Activated CD8-positive, alpha-beta memory T cell treated with anti-CD3 and anti-CD28 coated beads for 36 hours (primary cell): ENCODE results near the gene SLC35E3. TPM values are rescaled to one million over a fixed set of nuclear protein-coding genes. Genes with fewer than 3 reads are reported as not detected.

ENCODE experiments used
- CTCF ChIA-PET: fragments of 350-600 bp; sonication (Branson Sonifier 250); formaldehyde crosslinking; loops from one replicate; lab custom pipeline; 2021; ENCODE audit warnings: antibody characterized with exemption; lab: Charles Lee
- POLR2A ChIA-PET: fragments of 350-600 bp; sonication (Branson Sonifier 250); formaldehyde crosslinking; loops from one replicate; lab custom pipeline; 2021; ENCODE audit warnings: antibody characterized with exemption; lab: Charles Lee
- total RNA-seq, 2 experiments: library from RNA; stranded (reverse); gene quantifications; one replicate each; pipeline ENCODE4 v1.2.3, GENCODE V29; 2021

Gene SLC35E3
- total RNA-seq, 2 experiments from 2014 or later = 5.6 to 6.0 TPM

GRCh38 chr12:68767191-68767590 is 21.2 kb downstream of the SLC35E3 start:
- ChIA-PET POLR2A (no interaction called here), CTCF (no interaction called here)

- ChIA-PET CTCF (no interaction called here), POLR2A (no interaction called here)
These were observed 22.5 kb downstream of the SLC35E3 start for GRCh38 chr12:68768431-68768939.

GRCh38 chr12:68769941-68770340 is 24.0 kb downstream of the SLC35E3 start:
- ChIA-PET POLR2A (no interaction called here), CTCF (no interaction called here)

- ChIA-PET CTCF (interaction anchor here (0.9 kb wide), 1 partner anchor 40 kb away, joined by 3 read pairs; no protein-coding TSS in a partner anchor), POLR2A (no interaction called here)
These were observed 25.4 kb downstream of the SLC35E3 start for GRCh38 chr12:68771223-68771925.

GRCh38 chr12:68772714-68773113 is 26.7 kb downstream of the SLC35E3 start:
- POLR2A ChIA-PET = no interaction called here
- CTCF ChIA-PET = no interaction called here

- CTCF ChIA-PET = no interaction called here
- POLR2A ChIA-PET = no interaction called here
These were observed 27.6 kb downstream of the SLC35E3 start for GRCh38 chr12:68773582-68773981.

GRCh38 chr12:68775121-68775630 is 29.2 kb downstream of the SLC35E3 start:
- ChIA-PET CTCF (interaction anchor here (0.9 kb wide), 1 partner anchor 10 kb away, joined by 3 read pairs; no protein-coding TSS in a partner anchor), POLR2A (no interaction called here)

- CTCF ChIA-PET = no interaction called here
- POLR2A ChIA-PET = no interaction called here
These were observed 31.1 kb downstream of the SLC35E3 start for GRCh38 chr12:68776976-68777610.

GRCh38 chr12:68779280-68779679 is 33.3 kb downstream of the SLC35E3 start:
- CTCF ChIA-PET = no interaction called here
- POLR2A ChIA-PET = interaction anchor here (0.5 kb wide), 1 partner anchor 441 kb away, joined by 3 read pairs; no protein-coding TSS in a partner anchor

- CTCF ChIA-PET = no interaction called here
- POLR2A ChIA-PET = interaction anchor here (0.6 kb wide), 1 partner anchor 1335 kb away, joined by 7 read pairs; no protein-coding TSS in a partner anchor
These were observed 34.8 kb downstream of the SLC35E3 start for GRCh38 chr12:68780731-68781130.

- POLR2A ChIA-PET = no interaction called here
- CTCF ChIA-PET = no interaction called here
These were observed 35.8 kb downstream of the SLC35E3 start for GRCh38 chr12:68781728-68782127.

- CTCF ChIA-PET = no interaction called here
- POLR2A ChIA-PET = no interaction called here
These were observed 38.0 kb downstream of the SLC35E3 start for GRCh38 chr12:68784015-68784414.

GRCh38 chr12:68785358-68785757 is 39.4 kb downstream of the SLC35E3 start:
- ChIA-PET POLR2A (no interaction called here), CTCF (no interaction called here)

- POLR2A ChIA-PET = no interaction called here
- CTCF ChIA-PET = no interaction called here
These were observed 39.8 kb downstream of the SLC35E3 start for GRCh38 chr12:68785823-68786222.

GRCh38 chr12:68786929-68787328 is 41.0 kb downstream of the SLC35E3 start:
- ChIA-PET POLR2A (no interaction called here), CTCF (no interaction called here)

- ChIA-PET CTCF (no interaction called here), POLR2A (interaction anchor here (0.6 kb wide), 1 partner anchor 111 kb away, joined by 3 read pairs; no protein-coding TSS in a partner anchor)
These were observed 42.7 kb downstream of the SLC35E3 start for GRCh38 chr12:68788554-68789143.

GRCh38 chr12:68789144-68789878 is 43.3 kb downstream of the SLC35E3 start:
- ChIA-PET CTCF (no interaction called here), POLR2A (interaction anchor here (0.6 kb wide), 1 partner anchor 112 kb away, joined by 3 read pairs; no protein-coding TSS in a partner anchor)

GRCh38 chr12:68790081-68790951 is 44.3 kb downstream of the SLC35E3 start:
- POLR2A ChIA-PET = no interaction called here
- CTCF ChIA-PET = no interaction called here

GRCh38 chr12:68790952-68791234 is 44.9 kb downstream of the SLC35E3 start:
- ChIA-PET CTCF (no interaction called here), POLR2A (no interaction called here)
